CD4-positive, alpha-beta T cell treated with Interleukin-4 for 4 hours (primary cell): ENCODE data around the gene TMIGD1.

ENCODE experiments used
- DNase-seq: peaks from one replicate; pipeline ENCODE4 v3.0.0-alpha.2; 2020

TMIGD1 gene

GRCh38 chr17:30278032-30278431, 55.8 kb downstream of the TMIGD1 start:
- no peak for DNase-seq

GRCh38 chr17:30275911-30276310, 57.9 kb downstream of the TMIGD1 start:
- no peak for DNase-seq

GRCh38 chr17:30274887-30275286, 59.0 kb downstream of the TMIGD1 start:
- no peak for DNase-seq

GRCh38 chr17:30273373-30273772, 60.5 kb downstream of the TMIGD1 start:
- DNase-seq: no peak

GRCh38 chr17:30271102-30271501, 62.8 kb downstream of the TMIGD1 start:
- DNase-seq: no peak

GRCh38 chr17:30267625-30268024, 66.2 kb downstream of the TMIGD1 start:
- DNase-seq: no peak
